ENCODE results near the gene MAT2B.

MAT2B gene

DNA sequence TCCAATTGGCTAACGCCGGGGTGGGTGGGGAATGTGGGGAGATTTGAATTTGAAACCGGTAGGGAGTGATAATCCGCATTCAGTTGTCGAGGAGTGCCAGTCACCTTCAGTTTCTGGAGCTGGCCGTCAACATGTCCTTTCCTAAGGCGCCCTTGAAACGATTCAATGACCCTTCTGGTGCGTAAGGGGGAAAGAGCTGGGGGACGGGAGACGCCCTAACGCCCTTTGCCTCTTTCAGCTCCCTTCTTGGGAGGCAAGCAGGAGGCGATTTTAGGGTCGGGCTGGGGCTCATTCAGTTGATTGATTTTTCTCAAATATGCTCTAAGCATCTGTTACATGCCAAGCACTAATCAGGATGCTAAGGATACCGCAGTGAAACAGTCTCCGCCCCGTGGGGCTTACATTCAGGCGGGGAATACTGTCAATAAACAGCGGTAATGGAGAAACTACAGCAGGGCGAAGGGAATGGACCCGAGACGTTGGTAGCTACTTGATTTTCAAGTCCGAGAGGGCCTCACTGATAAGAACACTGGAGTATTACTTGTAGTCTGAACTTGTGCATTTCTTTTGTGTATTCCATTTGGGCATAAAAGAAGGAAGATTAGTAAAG, 44.8 kb upstream of the MAT2B start, which contains the start of gene HMMR:
Gene HMMR (plus strand): TSS at position 71 of the 610 bp plus-strand sequence. CDS start 61 bp downstream, at position 132.
- H3K4me3 ChIP-seq (ENCODE audit: low read depth, low read length), result peak within 1 kb of the TSS; percentile 89
- TF ChIP-seq, protein P1, sequence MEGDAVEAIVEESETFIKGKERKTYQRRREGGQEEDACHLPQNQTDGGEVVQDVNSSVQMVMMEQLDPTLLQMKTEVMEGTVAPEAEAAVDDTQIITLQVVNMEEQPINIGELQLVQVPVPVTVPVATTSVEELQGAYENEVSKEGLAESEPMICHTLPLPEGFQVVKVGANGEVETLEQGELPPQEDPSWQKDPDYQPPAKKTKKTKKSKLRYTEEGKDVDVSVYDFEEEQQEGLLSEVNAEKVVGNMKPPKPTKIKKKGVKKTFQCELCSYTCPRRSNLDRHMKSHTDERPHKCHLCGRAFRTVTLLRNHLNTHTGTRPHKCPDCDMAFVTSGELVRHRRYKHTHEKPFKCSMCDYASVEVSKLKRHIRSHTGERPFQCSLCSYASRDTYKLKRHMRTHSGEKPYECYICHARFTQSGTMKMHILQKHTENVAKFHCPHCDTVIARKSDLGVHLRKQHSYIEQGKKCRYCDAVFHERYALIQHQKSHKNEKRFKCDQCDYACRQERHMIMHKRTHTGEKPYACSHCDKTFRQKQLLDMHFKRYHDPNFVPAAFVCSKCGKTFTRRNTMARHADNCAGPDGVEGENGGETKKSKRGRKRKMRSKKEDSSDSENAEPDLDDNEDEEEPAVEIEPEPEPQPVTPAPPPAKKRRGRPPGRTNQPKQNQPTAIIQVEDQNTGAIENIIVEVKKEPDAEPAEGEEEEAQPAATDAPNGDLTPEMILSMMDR (IDR thresholded peaks at IDR 0.05; ENCODE audit: low read depth, low read length, missing control alignments), result no peak
- no peak for DNase-seq (ENCODE audit: low read depth)

DNA sequence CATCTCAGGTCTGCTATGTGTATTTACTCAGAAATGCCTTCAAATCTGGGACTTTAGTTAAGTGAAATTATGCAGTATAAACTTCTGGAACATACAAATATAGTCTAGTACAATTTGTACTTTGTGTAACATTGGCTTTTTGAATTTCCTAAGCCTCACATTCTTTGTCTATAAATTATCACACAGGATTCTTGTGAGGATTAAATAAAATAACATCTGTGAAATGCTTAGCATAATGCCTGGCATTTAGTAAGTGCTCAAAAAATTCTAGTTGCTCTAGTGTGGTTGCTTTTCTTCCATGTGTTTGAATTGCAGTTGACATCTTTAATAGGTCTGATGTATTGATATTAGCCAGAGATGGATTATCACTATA, 42.4 kb upstream of the MAT2B start:
- no peak overlapping the region for H3K4me3 ChIP-seq (ENCODE audit: low read depth, low read length)
- DNase-seq (ENCODE audit: low read depth), result no peak
- TF ChIP-seq, protein P1 (IDR thresholded peaks at IDR 0.05; ENCODE audit: low read depth, low read length, missing control alignments), result no peak

DNA sequence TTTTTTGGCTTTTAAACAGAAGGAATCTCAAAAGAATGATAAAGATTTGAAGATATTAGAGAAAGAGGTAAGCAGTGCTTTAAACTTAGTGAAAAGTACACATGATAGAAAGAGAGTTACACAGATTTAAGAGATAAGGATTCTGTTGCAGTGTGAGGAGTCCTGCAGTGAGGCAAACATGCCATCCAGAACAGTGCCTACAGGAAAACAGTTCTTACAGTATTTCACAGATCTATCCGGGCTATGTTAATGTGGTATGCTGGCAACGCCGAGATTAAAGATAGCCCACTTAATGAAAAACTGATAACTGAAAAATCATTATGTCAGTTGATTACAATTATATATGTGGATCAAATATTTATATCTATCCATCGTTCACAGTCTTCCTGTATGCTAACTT, 37.7 kb upstream of the MAT2B start:
- no peak for DNase-seq (ENCODE audit: low read depth)
- TF ChIP-seq, protein P1 (IDR thresholded peaks at IDR 0.05; ENCODE audit: low read depth, low read length, missing control alignments), result no peak
- H3K4me3 ChIP-seq (ENCODE audit: low read depth, low read length), result no peak overlapping the region

DNA sequence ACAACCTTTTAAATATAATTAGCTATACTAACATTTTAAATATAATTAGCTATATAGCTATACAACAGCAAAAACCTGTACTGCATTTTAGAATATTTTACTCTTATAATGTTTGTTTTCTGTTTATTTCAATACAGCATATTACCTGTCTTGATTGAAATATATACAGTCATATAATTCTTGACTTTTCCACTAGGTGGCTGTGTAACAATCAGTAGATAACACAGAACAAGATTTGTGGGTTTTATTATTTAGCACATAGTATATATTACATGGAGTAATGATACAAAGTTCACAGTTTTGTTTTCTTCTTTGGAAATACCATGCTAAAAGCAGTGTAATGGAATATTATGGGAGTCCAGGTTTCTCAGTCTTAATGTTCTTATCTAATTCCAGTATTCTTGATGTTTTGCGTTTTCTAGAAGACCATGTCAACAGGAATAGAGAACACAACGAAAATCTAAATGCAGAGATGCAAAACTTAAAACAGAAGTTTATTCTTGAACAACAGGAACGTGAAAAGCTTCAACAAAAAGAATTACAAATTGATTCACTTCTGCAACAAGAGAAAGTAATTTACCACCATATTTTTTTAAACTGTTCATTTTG, 31.7 kb upstream of the MAT2B start:
- H3K4me3 ChIP-seq (ENCODE audit: low read depth, low read length), result no peak overlapping the region
- DNase-seq (ENCODE audit: low read depth), result no peak
- TF ChIP-seq, protein P1 (IDR thresholded peaks at IDR 0.05; ENCODE audit: low read depth, low read length, missing control alignments), result no peak

DNA sequence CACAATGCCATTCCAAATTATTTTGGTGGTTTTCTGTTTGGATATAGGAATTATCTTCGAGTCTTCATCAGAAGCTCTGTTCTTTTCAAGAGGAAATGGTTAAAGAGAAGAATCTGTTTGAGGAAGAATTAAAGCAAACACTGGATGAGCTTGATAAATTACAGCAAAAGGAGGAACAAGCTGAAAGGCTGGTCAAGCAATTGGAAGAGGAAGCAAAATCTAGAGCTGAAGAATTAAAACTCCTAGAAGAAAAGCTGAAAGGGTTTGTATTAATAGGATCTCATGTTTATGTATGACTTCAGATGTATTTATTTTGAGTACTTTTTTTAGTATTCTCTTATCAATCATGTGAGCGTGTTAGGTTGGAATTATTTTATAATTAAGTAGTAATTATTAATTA, 30.0 kb upstream of the MAT2B start:
- no peak overlapping the region for H3K4me3 ChIP-seq (ENCODE audit: low read depth, low read length)
- TF ChIP-seq, protein P1 (IDR thresholded peaks at IDR 0.05; ENCODE audit: low read depth, low read length, missing control alignments), result no peak
- DNase-seq (ENCODE audit: low read depth), result no peak

DNA sequence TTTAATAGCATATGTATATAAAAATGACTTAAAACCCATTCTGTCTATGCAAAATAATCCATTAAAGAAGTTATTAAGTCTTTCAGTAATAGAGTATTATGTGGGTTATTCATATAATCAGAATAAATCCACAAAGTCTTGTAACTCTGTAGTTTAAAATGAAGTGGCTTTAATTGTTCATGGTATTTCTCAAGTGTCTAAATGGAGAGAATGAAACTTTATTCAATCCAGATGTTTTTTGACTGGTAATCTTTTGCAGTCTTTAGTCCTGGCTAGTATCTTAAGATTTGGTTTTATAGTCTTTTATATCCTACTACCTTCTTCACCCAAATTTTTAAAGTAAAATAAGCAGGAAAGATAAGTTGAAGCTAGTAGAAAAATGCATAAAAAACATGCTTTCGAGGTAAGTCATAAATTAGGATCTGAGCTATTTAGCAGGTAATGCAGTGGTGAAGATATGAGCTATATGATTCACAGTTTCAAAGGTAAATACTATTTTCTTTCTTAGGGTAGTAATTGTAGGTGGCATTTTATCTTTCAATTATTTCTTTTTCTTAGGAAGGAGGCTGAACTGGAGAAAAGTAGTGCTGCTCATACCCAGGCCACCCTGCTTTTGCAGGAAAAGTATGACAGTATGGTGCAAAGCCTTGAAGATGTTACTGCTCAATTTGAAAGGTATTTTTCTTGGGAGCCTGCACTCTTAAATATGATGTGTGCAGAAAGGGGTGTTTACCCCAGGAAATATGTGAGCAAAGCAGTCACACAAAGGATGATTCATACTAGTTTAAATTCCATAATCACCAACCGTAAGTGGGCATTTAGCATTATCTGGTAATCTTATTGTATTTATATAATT, 27.1 kb upstream of the MAT2B start:
- no peak for DNase-seq (ENCODE audit: low read depth)
- H3K4me3 ChIP-seq (ENCODE audit: low read depth, low read length), result no peak overlapping the region
- TF ChIP-seq, protein P1 (IDR thresholded peaks at IDR 0.05; ENCODE audit: low read depth, low read length, missing control alignments), result no peak

Measured in GM12864 (cell line).